ENCODE results near the gene DEPDC7.

The DEPDC7 gene

DNA sequence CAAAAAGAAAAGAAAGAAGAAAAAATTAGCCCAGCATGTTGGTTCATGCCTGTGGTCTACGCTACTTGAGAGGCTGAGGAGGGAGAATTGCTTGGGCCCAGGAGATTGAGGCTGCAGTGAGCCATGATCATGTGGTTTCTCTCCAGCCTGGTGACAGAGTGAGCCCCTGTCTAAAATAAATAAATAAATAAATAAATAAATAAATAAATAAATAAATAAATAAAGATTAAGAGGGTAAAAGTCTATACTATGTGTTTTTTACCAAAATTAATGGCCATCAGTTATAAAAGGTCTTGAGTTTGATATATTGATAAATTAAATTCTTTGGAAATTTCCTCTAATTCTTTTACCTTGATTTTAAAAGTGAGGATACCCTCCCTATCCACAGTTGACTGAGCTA lies 25.2 kb upstream of the DEPDC7 start:
- H3K27me3 ChIP-seq (ENCODE audit: insufficient read depth, poor library complexity, severe bottlenecking), result no peaks in the 10 kb centered on the region
- no peak overlapping the region for H3K27ac ChIP-seq (replicated peaks)
- H3K4me3 ChIP-seq (replicated peaks; ENCODE audit: insufficient read depth, low read length), result no peak overlapping the region
- no peak for DNase-seq (ENCODE audit: low read depth in 1 of 2, low spot score in 1 of 2)
- no peak for TF ChIP-seq SPI1 (IDR thresholded peaks at IDR 0.05; ENCODE audit: borderline replicate concordance, low read depth)
- no peak for TF ChIP-seq GABPA (IDR thresholded peaks at IDR 0.05; ENCODE audit: low read depth)
- TF ChIP-seq, protein P1, sequence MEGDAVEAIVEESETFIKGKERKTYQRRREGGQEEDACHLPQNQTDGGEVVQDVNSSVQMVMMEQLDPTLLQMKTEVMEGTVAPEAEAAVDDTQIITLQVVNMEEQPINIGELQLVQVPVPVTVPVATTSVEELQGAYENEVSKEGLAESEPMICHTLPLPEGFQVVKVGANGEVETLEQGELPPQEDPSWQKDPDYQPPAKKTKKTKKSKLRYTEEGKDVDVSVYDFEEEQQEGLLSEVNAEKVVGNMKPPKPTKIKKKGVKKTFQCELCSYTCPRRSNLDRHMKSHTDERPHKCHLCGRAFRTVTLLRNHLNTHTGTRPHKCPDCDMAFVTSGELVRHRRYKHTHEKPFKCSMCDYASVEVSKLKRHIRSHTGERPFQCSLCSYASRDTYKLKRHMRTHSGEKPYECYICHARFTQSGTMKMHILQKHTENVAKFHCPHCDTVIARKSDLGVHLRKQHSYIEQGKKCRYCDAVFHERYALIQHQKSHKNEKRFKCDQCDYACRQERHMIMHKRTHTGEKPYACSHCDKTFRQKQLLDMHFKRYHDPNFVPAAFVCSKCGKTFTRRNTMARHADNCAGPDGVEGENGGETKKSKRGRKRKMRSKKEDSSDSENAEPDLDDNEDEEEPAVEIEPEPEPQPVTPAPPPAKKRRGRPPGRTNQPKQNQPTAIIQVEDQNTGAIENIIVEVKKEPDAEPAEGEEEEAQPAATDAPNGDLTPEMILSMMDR (IDR thresholded peaks at IDR 0.05; ENCODE audit: insufficient read depth, low read length), result no peak
- no peak for TF ChIP-seq POLR2AphosphoS5 (IDR thresholded peaks at IDR 0.05; ENCODE audit: low read depth)
- TF ChIP-seq REST (IDR thresholded peaks at IDR 0.05; ENCODE audit: insufficient replicate concordance, low read depth), result no peak

DNA sequence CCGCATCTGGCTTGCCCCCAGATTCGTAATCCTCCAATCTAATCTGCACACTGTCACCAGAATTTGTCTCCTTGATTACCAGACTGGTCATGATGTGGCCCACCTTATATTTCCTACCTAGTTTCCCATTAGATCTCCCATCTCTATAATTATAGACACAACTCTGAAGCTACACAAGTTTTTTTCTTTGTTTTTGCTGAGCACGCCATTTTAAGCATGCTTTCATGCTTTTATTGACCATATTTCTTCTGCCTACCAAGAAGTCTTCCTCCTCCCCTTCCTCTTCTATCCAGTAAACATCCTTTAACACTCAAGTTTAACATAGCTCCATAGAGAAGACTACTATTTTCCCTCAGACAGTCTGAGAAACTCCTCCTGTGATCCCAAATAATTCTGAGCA lies 24.3 kb upstream of the DEPDC7 start:
- no peak overlapping the region for H3K27ac ChIP-seq (replicated peaks)
- no peak overlapping the region for H3K4me3 ChIP-seq (replicated peaks; ENCODE audit: insufficient read depth, low read length)
- TF ChIP-seq POLR2AphosphoS5 (IDR thresholded peaks at IDR 0.05; ENCODE audit: low read depth) (no peak), SPI1 (IDR thresholded peaks at IDR 0.05; ENCODE audit: borderline replicate concordance, low read depth) (no peak), GABPA (IDR thresholded peaks at IDR 0.05; ENCODE audit: low read depth) (no peak), REST (IDR thresholded peaks at IDR 0.05; ENCODE audit: insufficient replicate concordance, low read depth) (no peak)
- TF ChIP-seq, protein P1 (IDR thresholded peaks at IDR 0.05; ENCODE audit: insufficient read depth, low read length), result no peak
- DNase-seq (ENCODE audit: low read depth in 1 of 2, low spot score in 1 of 2), result no peak
- no peaks in the 10 kb centered on the region for H3K27me3 ChIP-seq (ENCODE audit: insufficient read depth, poor library complexity, severe bottlenecking)

- no peak for DNase-seq (ENCODE audit: low read depth in 1 of 2, low spot score in 1 of 2)
- H3K27ac ChIP-seq (replicated peaks), result no peak overlapping the region
- H3K4me3 ChIP-seq (replicated peaks; ENCODE audit: insufficient read depth, low read length), result no peak overlapping the region
- no peaks in the 10 kb centered on the region for H3K27me3 ChIP-seq (ENCODE audit: insufficient read depth, poor library complexity, severe bottlenecking)
- TF ChIP-seq, protein P1 (IDR thresholded peaks at IDR 0.05; ENCODE audit: insufficient read depth, low read length), result no peak
- TF ChIP-seq SPI1 (IDR thresholded peaks at IDR 0.05; ENCODE audit: borderline replicate concordance, low read depth), result no peak
- TF ChIP-seq REST (IDR thresholded peaks at IDR 0.05; ENCODE audit: insufficient replicate concordance, low read depth), result no peak
- no peak for TF ChIP-seq POLR2AphosphoS5 (IDR thresholded peaks at IDR 0.05; ENCODE audit: low read depth)
- TF ChIP-seq GABPA (IDR thresholded peaks at IDR 0.05; ENCODE audit: low read depth), result no peak
Measured at GRCh38 chr11:32991898-32992297, 23.8 kb upstream of the DEPDC7 start.
